Bone marrow (tissue), 2 donors: ENCODE results near the gene MATN4.

ENCODE experiments used
- DNase-seq, 2 donors: peaks; one replicate each; lab custom pipeline; 2025; lab: John Stamatoyannopoulos, UW

The MATN4 gene

GRCh38 chr20:45290677-45291355 is 17.3 kb downstream of the MATN4 start:
- peak; percentile 39 to 52 for DNase-seq

DNA sequence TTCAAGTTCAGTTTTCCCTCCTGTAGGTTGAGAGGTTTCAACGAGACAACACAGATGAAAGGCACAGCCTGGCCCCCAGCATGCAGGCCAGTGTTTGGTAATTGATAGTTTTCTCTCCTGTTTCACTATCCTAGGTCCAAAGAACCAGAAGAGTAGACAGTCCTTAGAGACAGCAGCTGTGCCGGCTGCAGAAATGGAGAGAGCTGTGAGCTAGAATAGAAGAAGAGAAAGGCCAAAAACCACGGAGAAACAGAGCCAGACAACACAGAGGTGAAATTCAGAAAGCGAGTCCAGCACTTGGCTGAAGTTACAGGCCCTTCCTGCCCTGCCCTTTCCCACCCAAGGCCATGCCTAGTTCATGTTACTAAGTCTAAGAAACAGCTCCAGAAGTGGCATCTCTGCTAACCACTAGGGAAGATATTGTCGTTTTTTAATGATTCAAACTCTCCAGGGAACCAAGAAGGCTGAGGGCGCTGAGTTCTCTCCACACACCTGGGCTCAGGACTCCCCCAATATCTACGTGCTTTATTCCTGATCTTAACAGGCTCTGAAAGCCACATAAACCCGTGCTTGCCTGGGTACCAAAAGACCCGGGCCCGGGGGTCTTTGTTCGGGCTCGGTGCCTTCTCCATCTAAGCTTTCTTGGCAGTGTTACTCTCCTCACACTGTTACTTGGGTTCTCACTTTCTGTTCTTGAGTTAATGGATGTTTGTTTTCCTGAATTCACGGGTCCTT is 18.0 kb downstream of the MATN4 start:
- DNase-seq: no peak

DNA sequence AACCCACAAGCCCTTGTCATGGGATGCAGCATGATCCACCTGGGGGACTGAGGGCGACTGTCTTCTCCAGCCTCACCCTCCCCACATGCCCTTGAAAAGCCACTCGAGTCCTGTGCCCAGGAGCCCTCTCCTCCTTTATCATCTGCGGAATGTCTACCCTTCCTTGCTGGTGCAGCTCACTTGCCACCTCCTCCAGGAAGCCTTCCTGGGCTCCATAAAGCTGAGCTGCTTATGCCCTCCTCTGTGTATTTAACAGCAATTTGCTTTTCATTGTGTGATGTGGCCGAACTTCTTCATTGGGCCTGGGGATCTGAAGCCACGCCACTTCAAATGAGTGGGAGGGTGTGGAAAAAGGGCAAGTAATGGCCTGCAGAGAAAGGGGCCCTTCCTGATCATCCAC is 19.2 kb downstream of the MATN4 start:
- no peak for DNase-seq

DNA sequence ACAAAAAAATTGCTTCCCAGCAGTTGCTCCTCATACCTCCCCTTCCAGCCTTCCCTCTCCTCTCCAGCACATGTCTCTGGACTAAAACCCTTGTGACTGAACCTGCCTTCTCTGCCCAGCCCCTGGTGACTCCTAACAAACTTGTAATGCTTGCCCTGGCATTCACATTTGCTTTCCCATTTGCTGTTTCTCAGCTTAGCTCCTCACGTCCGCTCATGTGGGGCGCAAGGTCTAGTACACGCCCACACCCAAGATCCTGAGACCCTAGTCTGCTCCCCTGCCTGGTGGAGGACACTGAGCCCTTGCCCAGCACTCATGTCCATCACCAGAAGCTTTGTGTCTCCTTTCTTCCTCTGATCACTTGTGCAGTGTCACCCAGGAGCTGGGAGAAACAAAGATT is 19.7 kb downstream of the MATN4 start:
- no peak for DNase-seq

- no peak for DNase-seq
Observed at GRCh38 chr20:45283551-45284057, 24.5 kb downstream of the MATN4 start.

- DNase-seq: no peak
Observed at GRCh38 chr20:45282700-45283550, 25.2 kb downstream of the MATN4 start.

DNA sequence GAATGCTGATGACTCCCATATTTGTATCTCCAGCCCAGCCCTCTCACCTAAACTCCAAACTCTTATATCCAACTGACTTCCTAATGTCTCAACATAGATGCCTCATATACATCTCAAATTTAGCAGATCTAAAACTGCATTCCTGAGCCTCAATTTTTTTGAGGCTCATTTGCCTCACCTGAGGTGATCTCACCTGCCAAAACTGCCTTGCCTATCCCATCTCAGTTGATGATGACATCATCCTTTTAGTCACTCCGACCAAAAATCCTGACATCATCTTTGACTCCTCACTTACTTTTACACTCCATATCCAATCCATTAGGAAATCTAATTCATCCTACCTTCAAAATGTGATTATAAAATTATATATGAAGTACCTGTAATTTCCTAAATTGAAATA is 28.1 kb downstream of the MATN4 start:
- DNase-seq: no peak

DNA sequence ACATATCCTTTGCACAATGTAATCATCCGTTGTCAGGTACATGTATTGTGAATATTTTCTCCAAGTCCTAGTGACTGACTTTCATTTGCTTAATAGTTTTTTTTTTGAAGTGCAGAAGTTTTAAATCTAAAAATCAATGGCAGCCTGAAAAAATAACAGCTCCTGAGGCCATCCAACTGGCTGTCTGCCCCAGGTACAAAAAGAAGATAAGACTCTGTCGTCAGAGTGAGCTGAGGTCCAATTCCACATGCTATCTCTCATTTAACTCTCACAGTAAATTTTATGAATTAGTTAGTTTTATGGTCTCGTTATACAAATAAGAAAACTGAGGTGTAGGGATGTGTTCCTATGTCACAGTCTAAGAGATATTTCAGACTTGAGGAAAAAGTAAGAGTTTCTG is 32.8 kb downstream of the MATN4 start:
- DNase-seq: no peak

DNA sequence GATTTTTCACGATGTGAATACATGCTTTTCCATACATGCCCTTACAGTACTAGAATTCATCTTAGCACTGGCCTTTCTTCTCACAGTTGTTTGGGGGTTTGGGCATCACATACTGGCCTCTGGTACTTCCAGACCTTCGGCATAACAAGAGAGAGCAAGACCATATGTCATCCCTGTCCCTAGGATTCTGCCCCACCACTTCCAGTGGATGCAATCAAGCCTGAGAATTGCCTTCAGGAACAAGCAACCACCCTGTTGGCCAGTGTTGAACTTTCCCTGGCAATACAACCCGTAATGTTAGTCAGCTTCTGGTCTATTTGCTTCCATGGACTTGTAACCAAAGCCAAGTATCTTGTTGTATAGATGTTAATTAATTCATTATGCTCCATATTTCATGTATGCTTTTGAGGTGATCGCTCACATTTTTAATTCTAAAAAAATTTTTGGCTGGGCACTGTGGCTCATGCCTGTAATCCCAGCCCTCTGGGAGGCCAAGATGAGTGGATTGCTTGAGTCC is 38.3 kb downstream of the MATN4 start:
- no peak for DNase-seq

DNA sequence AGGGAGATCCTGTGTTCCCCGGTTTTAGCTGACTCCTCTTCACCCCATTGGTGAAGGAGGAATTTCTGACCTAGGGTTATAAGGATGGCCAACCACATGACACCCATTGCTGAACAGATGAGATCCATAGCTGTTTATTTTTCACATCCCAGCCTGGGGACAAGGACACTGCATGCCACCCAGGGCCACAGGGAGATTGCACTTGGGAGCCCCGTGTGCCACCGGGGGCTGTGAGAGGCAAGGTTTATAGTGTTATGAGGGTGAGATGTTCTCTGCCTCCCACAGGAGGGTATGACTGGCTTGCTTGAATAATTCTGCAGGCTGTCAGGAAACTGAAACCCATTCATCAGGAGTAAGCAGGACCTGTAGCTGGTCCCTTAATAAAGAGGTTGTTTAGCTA is 39.0 kb downstream of the MATN4 start:
- no peak for DNase-seq

- no peak for DNase-seq
Observed at GRCh38 chr20:45268531-45268930, 39.6 kb downstream of the MATN4 start.

DNA sequence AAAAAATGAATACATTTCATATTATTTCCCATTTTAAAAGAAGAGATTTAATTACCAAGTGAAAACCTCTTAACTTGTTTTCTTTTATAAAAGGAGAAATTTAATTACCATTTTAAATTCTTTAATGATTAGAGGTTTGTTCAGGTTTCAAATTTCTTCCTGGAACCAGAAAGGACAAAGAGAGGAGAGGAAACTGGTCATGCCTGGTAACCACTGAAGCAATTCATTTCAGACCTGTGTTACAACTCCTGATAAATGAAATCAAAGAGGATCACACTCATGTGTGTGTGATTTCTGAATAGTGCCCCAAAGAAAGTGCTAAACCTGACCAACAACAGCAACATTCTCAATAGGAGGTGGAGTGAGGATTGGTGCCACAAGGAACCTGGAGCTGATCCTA is 41.1 kb downstream of the MATN4 start:
- no peak for DNase-seq

- DNase-seq: no peak
Observed at GRCh38 chr20:45263556-45264266, 44.4 kb downstream of the MATN4 start.

- DNase-seq: no peak
Observed at GRCh38 chr20:45258664-45259063, 49.4 kb downstream of the MATN4 start.

- DNase-seq: no peak
Observed at GRCh38 chr20:45258259-45258658, 49.8 kb downstream of the MATN4 start.

- DNase-seq: no peak
Observed at GRCh38 chr20:45257711-45258110, 50.4 kb downstream of the MATN4 start.

GRCh38 chr20:45257161-45257560 is 50.9 kb downstream of the MATN4 start:
- no peak for DNase-seq

GRCh38 chr20:45254383-45255262 is 53.5 kb downstream of the MATN4 start, which contains the start of gene SLPI:
TSS of gene SLPI (minus strand) at chr20:45254564. CDS start at chr20:45254543, 21 bp downstream.
- peak in 1 of 2 donors; percentile 17 for DNase-seq

DNA sequence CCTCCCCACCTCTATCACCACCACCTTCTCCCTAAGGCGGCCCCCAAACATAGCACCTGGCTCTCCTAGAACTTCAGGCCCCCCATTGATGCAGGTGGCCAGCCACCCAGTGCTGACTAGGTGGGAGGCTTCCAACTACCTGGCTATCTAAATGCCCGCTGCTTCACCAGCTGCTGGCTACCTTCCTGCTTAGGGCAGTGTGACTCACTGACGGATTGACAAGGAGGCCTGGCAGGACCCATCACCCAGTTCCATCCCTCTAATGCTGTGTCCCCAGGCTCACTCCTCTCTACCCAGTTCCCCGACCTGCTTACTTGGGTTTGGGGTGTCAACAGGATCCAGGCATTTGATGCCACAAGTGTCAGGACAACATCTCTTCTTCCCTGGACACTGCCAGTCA is 54.8 kb downstream of the MATN4 start:
- no peak for DNase-seq

- no peak for DNase-seq
Observed at GRCh38 chr20:45251884-45252560, 56.1 kb downstream of the MATN4 start.
